Measurements from ENCODE around the gene CHD1. TPM values are rescaled to one million over a fixed set of nuclear protein-coding genes. Genes with fewer than 3 reads are reported as not detected.

The CHD1 gene
- total RNA-seq, 2 donors from 2014 or later, result 59.1 to 59.5 TPM

DNA sequence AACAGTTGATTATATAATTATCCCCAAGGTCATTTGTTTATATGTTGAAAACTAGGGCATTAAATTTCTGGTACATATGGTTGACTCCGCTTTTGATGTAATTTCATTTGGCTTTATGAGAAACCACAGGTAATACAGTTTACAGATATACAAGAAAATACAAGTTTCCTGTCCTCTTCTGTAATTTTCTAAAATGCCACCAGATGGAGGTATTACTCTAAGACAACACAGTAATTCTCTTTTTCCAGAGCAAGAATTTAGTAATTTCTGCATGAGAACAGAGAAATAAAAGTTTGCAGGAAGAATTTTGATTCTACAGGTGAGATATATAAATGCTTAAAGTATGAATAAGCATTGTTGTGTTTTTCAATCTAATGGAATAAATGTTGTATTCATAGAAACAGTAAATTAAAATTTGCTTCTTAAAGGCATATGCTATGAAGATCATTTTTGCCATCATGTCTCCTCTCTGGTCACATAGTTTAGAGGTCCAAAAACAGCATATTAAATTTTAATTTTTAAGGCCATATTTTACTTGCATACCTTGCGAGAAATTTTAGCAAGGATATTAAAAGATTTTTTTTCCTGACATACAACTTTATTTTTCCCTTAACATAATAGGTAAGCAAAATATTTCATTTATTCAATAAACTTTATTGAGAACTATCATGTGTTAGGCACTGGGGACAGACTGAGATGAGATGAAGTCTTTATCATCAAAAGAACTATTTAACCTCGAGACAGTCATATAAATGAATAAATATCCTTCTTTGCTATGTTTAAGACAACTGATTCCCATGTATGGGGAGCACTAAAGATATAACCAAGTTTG, 22.7 kb downstream of the CHD1 start:
- Mint-ChIP-seq H3K4me1 (peaks cover 1% of the 10 kb centered on the region), H3K27me3 (ENCODE audit: insufficient read depth) (no peaks in the 10 kb centered on the region), H3K9me3 (no peaks in the 10 kb centered on the region), H3K4me3 (no peak overlapping the region), H3K36me3 (ENCODE audit: low read depth) (peaks cover 22% of the 10 kb centered on the region), H3K27ac (no peak overlapping the region)
- 77% methylated on average over 3 of the region's 3 CpGs; no CpG with 5 or more reads in 1 of the 2 experiments for WGBS, 2 experiments (ENCODE audit: insufficient coverage in 1 of 2, insufficient read length in 1 of 2)
- TF ChIP-seq, protein P1, sequence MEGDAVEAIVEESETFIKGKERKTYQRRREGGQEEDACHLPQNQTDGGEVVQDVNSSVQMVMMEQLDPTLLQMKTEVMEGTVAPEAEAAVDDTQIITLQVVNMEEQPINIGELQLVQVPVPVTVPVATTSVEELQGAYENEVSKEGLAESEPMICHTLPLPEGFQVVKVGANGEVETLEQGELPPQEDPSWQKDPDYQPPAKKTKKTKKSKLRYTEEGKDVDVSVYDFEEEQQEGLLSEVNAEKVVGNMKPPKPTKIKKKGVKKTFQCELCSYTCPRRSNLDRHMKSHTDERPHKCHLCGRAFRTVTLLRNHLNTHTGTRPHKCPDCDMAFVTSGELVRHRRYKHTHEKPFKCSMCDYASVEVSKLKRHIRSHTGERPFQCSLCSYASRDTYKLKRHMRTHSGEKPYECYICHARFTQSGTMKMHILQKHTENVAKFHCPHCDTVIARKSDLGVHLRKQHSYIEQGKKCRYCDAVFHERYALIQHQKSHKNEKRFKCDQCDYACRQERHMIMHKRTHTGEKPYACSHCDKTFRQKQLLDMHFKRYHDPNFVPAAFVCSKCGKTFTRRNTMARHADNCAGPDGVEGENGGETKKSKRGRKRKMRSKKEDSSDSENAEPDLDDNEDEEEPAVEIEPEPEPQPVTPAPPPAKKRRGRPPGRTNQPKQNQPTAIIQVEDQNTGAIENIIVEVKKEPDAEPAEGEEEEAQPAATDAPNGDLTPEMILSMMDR (conservative IDR thresholded peaks at IDR 0.05), result peak; percentile 89
- Histone ChIP-seq H3K4me3 (ENCODE audit: low read length) (no peak overlapping the region), H3K4me1 (ENCODE audit: control insufficient read depth, insufficient read depth, low read length) (no peaks in the 10 kb centered on the region), H3K27me3 (ENCODE audit: control insufficient read depth, insufficient read depth, low read length, poor library complexity, severe bottlenecking) (no peaks in the 10 kb centered on the region), H3K27ac (ENCODE audit: low read depth, low read length) (no peak overlapping the region), H3K9ac (ENCODE audit: extremely low read depth, low read length, poor library complexity, severe bottlenecking) (no peak overlapping the region), H3K9me3 (ENCODE audit: control insufficient read depth, low read length) (no peaks in the 10 kb centered on the region), H3K36me3 (ENCODE audit: control insufficient read depth, insufficient read depth, low read length) (peaks cover 59% of the 10 kb centered on the region)
- no peak for DNase-seq

DNA sequence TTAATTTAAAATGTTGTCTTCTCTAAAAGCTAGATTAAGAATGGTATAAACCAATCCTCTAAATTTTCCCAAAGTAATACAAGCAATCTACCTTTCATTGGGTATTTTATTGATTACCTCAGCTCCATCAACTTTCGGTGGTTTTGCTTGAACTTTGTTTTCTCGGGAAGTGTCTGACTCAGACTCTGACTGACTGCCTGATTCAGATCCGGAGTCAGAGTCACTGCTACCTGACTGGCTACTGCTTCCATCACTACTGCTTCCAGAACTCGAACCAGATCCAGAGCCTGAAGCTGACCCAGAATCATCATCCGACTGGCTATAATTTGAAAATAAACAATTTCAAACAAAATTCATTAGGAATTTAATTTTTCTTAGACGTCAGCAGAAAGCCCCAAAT, 24.0 kb downstream of the CHD1 start:
- H3K36me3 Mint-ChIP-seq (ENCODE audit: low read depth), result peaks cover 32% of the 10 kb centered on the region

GRCh38 chr5:98902733-98903132, 26.1 kb downstream of the CHD1 start:
- Histone ChIP-seq H3K9ac (ENCODE audit: extremely low read depth, low read length, poor library complexity, severe bottlenecking) (no peak overlapping the region), H3K27me3 (ENCODE audit: control insufficient read depth, insufficient read depth, low read length, poor library complexity, severe bottlenecking) (no peaks in the 10 kb centered on the region), H3K4me3 (ENCODE audit: low read length) (no peak overlapping the region), H3K27ac (ENCODE audit: low read depth, low read length) (no peak overlapping the region), H3K36me3 (ENCODE audit: control insufficient read depth, insufficient read depth, low read length) (peaks cover 78% of the 10 kb centered on the region), H3K4me1 (ENCODE audit: control insufficient read depth, insufficient read depth, low read length) (no peaks in the 10 kb centered on the region), H3K9me3 (ENCODE audit: control insufficient read depth, low read length) (no peaks in the 10 kb centered on the region)
- H3K36me3 Mint-ChIP-seq (ENCODE audit: low read depth), result peaks cover 41% of the 10 kb centered on the region
- TF ChIP-seq, protein P1 (conservative IDR thresholded peaks at IDR 0.05), result no peak
- no peaks in the 10 kb centered on the region for H3K4me1 Mint-ChIP-seq
- no peaks in the 10 kb centered on the region for H3K27me3 Mint-ChIP-seq (ENCODE audit: insufficient read depth)
- H3K4me3 Mint-ChIP-seq, result no peak overlapping the region
- 100% methylated on average over 1 of the region's 1 CpG for WGBS, 2 experiments (ENCODE audit: insufficient coverage in 1 of 2, insufficient read length in 1 of 2)
- no peak for DNase-seq
- no peaks in the 10 kb centered on the region for H3K9me3 Mint-ChIP-seq
- no peak overlapping the region for H3K27ac Mint-ChIP-seq

More for the DNA sequence above, 24.0 kb downstream of the CHD1 start:
- H3K4me3 ChIP-seq (ENCODE audit: low read length), result no peak overlapping the region
- DNase-seq, result no peak
- Mint-ChIP-seq H3K9me3 (no peaks in the 10 kb centered on the region), H3K27ac (peak overlapping the region; percentile 33), H3K4me1 (peaks cover 1% of the 10 kb centered on the region), H3K4me3 (no peak overlapping the region), H3K27me3 (ENCODE audit: insufficient read depth) (no peaks in the 10 kb centered on the region)
- no peaks in the 10 kb centered on the region for H3K27me3 ChIP-seq (ENCODE audit: control insufficient read depth, insufficient read depth, low read length, poor library complexity, severe bottlenecking)
- H3K27ac ChIP-seq (ENCODE audit: low read depth, low read length), result no peak overlapping the region
- H3K9me3 ChIP-seq (ENCODE audit: control insufficient read depth, low read length), result no peaks in the 10 kb centered on the region
- H3K4me1 ChIP-seq (ENCODE audit: control insufficient read depth, insufficient read depth, low read length), result no peaks in the 10 kb centered on the region
- H3K9ac ChIP-seq (ENCODE audit: extremely low read depth, low read length, poor library complexity, severe bottlenecking), result no peak overlapping the region
- 95 to 97% methylated on average over 3 to 6 of the region's 6 CpGs for WGBS, 2 experiments (ENCODE audit: insufficient coverage in 1 of 2, insufficient read length in 1 of 2)
- TF ChIP-seq, protein P1 (conservative IDR thresholded peaks at IDR 0.05), result no peak
- H3K36me3 ChIP-seq (ENCODE audit: control insufficient read depth, insufficient read depth, low read length), result peaks cover 64% of the 10 kb centered on the region
